NCI-H1105 (cell line): ENCODE measurements around the gene BPIFB3.
"Not testable (repeated sequence)": the region's sequence is repeated elsewhere in the genome, so short reads cannot be mapped to it uniquely, and the experiment has no call there.

Experiments used
- DNase-seq: peaks from one replicate; lab custom pipeline; 2025; lab: John Stamatoyannopoulos, UW

Gene BPIFB3

GRCh38 chr20:33027769-33028751 is 25.6 kb upstream of the BPIFB3 start:
- DNase-seq = no peak

- no peak for DNase-seq
These were observed 24.8 kb upstream of the BPIFB3 start for GRCh38 chr20:33028875-33029274.

GRCh38 chr20:33030076-33030475 is 23.6 kb upstream of the BPIFB3 start:
- DNase-seq = no peak

GRCh38 chr20:33030569-33030968 is 23.1 kb upstream of the BPIFB3 start:
- no peak for DNase-seq

- DNase-seq = no peak
These were observed 22.2 kb upstream of the BPIFB3 start, which contains the start of gene BPIFB6 for GRCh38 chr20:33031531-33031930. BPIFB6 (plus strand) TSS chr20:33031648; CDS start chr20:33031648, 0 bp downstream.

GRCh38 chr20:33032555-33032954 is 21.1 kb upstream of the BPIFB3 start:
- DNase-seq = no peak

- no peak for DNase-seq
These were observed 20.3 kb upstream of the BPIFB3 start for GRCh38 chr20:33033381-33033780.

GRCh38 chr20:33034115-33034514 is 19.6 kb upstream of the BPIFB3 start:
- DNase-seq = no peak

GRCh38 chr20:33034901-33035492 is 18.7 kb upstream of the BPIFB3 start:
- DNase-seq = no peak

- no peak for DNase-seq
These were observed 16.2 kb upstream of the BPIFB3 start for GRCh38 chr20:33037456-33037855.

GRCh38 chr20:33038243-33038642 is 15.5 kb upstream of the BPIFB3 start:
- DNase-seq = no peak

GRCh38 chr20:33042430-33042829 is 11.3 kb upstream of the BPIFB3 start:
- no peak for DNase-seq

- DNase-seq = no peak
These were observed 10.5 kb upstream of the BPIFB3 start for GRCh38 chr20:33042983-33043730.

- no peak for DNase-seq
These were observed 9.9 kb upstream of the BPIFB3 start for GRCh38 chr20:33043731-33044181.

- DNase-seq = not testable (repeated sequence)
These were observed 8.5 kb upstream of the BPIFB3 start for GRCh38 chr20:33045129-33045721.

- DNase-seq = no peak
These were observed 7.3 kb upstream of the BPIFB3 start for GRCh38 chr20:33046412-33046811.

GRCh38 chr20:33051333-33051732 is 2.4 kb upstream of the BPIFB3 start:
- DNase-seq = no peak

- DNase-seq = no peak
These were observed 678 bp downstream of the BPIFB3 start for GRCh38 chr20:33054381-33054780.

- no peak for DNase-seq
These were observed 1.1 kb downstream of the BPIFB3 start for GRCh38 chr20:33054791-33055190.

- no peak for DNase-seq
These were observed 5.4 kb downstream of the BPIFB3 start for GRCh38 chr20:33059136-33059535.

GRCh38 chr20:33059741-33060390 is 6.2 kb downstream of the BPIFB3 start:
- DNase-seq = no peak

GRCh38 chr20:33061658-33062028 is 7.9 kb downstream of the BPIFB3 start:
- no peak for DNase-seq
